B cell (primary cell): ENCODE measurements around the gene TMX1. TPM values are rescaled to one million over a fixed set of nuclear protein-coding genes. Genes with fewer than 3 reads are reported as not detected.

Source experiments
- ATAC-seq: fragments of 200-7000 bp; cut with Tn5 transposase; one replicate; pipeline ENCODE4 v1.10.0; 2021; ENCODE audit warnings: low read depth, mild to moderate bottlenecking, moderate number of reproducible peaks, moderate library complexity
- CTCF ChIA-PET: fragments of 350-600 bp; sonication (Branson Sonifier 250); formaldehyde crosslinking; loops from one replicate; lab custom pipeline; 2021; ENCODE audit warnings: antibody characterized with exemption, inconsistent platforms; lab: Charles Lee
- POLR2A ChIA-PET: fragments of 350-600 bp; sonication (Branson Sonifier 250); formaldehyde crosslinking; loops from one replicate; lab custom pipeline; 2021; ENCODE audit warnings: antibody characterized with exemption; lab: Charles Lee
- DNase-seq: peaks from one replicate; pipeline ENCODE4 v3.0.0; 2013
- H2AFZ ChIP-seq: 2 replicates; pipeline ENCODE4 v1.6.1; 2012; ENCODE audit warnings: mild to moderate bottlenecking, low read depth, low read length; ENCODE audit not compliant: insufficient read depth, poor library complexity, severe bottlenecking
- H3K27ac ChIP-seq, 2 donors: 1 replicate in 1 of 2; 2 replicates in 1 of 2; pipeline ENCODE4 v1.5.1; 2012 to 2013; ENCODE audit warnings: low read length in 2 of 2, mild to moderate bottlenecking in 2 of 2, moderate library complexity in 1 of 2
- H3K27me3 ChIP-seq, 4 experiments: fragments of 200-600 bp in 1 of 4; sonication (generic) in 1 of 4; replicated peaks in 1 of 4; 1 replicate in 2 of 4; 2 replicates in 2 of 4; pipeline versions ENCODE4 v1.6.1 to v1.7.0; 2013 to 2016; ENCODE audit warnings: low read length in 3 of 4, mild to moderate bottlenecking in 2 of 4, mixed read lengths in 1 of 4, moderate library complexity in 1 of 4; ENCODE audit not compliant: insufficient read depth in 4 of 4, control insufficient read depth in 3 of 4; ENCODE audit errors: control extremely low read depth in 1 of 4
- H3K36me3 ChIP-seq, 2 experiments: replicated peaks in 1 of 2; 1 replicate in 1 of 2; 2 replicates in 1 of 2; pipeline versions ENCODE4 v1.6.1 to v1.7.1; 2013; ENCODE audit warnings: low read length in 1 of 2; ENCODE audit not compliant: insufficient read depth in 2 of 2, control insufficient read depth in 1 of 2; ENCODE audit errors: control extremely low read depth in 1 of 2, extremely low read depth in 1 of 2
- H3K4me1 ChIP-seq, 2 donors: fragments of 200-600 bp in 1 of 2; sonication (generic) in 1 of 2; 1 replicate in 1 of 2; 2 replicates in 1 of 2; pipeline versions ENCODE4 v1.5.1 to v1.6.1; 2013 to 2017; ENCODE audit warnings: low read length in 2 of 2; ENCODE audit not compliant: control insufficient read depth in 2 of 2, insufficient read depth in 2 of 2
- H3K4me2 ChIP-seq: replicated peaks from 2 replicates; pipeline ENCODE3; 2012; ENCODE audit warnings: mild to moderate bottlenecking, low read depth, low read length; ENCODE audit not compliant: poor library complexity, severe bottlenecking
- H3K4me3 ChIP-seq, 5 experiments: fragments of 200-600 bp in 1 of 5; sonication (generic) in 1 of 5; 1 replicate in 3 of 5; 2 replicates in 2 of 5; pipeline versions ENCODE4 v1.5.1 to v1.7.0; 2011 to 2016; ENCODE audit warnings: low read length in 4 of 5, mild to moderate bottlenecking in 4 of 5, low read depth in 2 of 5, control low read depth in 1 of 5, moderate library complexity in 1 of 5; ENCODE audit not compliant: insufficient read depth in 1 of 5; ENCODE audit errors: control extremely low read depth in 1 of 5, extremely low read depth in 1 of 5
- H3K79me2 ChIP-seq: fragments of 200-600 bp; sonication (generic); one replicate; pipeline ENCODE4 v1.6.0; 2016; ENCODE audit warnings: low read length; ENCODE audit not compliant: control insufficient read depth, insufficient read depth
- H3K9ac ChIP-seq: fragments of 200-600 bp; sonication (generic); 2 replicates; pipeline ENCODE4 v1.6.1; 2017; ENCODE audit warnings: mild to moderate bottlenecking, low read length, moderate library complexity
- H3K9me3 ChIP-seq, 3 donors: one replicate each; pipeline versions ENCODE4 v1.6.1 to v1.7.1; 2013; ENCODE audit warnings: low read length in 2 of 3; ENCODE audit not compliant: control insufficient read depth in 2 of 3, insufficient read depth in 1 of 3; ENCODE audit errors: control extremely low read depth in 1 of 3
- H4K20me1 ChIP-seq: 2 replicates; pipeline ENCODE4 v1.6.0; 2012; ENCODE audit warnings: mild to moderate bottlenecking, low read length; ENCODE audit not compliant: insufficient read depth, control insufficient read depth, poor library complexity, severe bottlenecking
- H3K27ac Mint-ChIP-seq: one replicate; pipeline ENCODE4 v1.8.0; 2021; ENCODE audit warnings: mixed read lengths
- H3K27me3 Mint-ChIP-seq: one replicate; pipeline ENCODE4 v1.8.0; 2021; ENCODE audit warnings: mixed read lengths
- H3K4me1 Mint-ChIP-seq: one replicate; pipeline ENCODE4 v1.8.0; 2021; ENCODE audit warnings: mixed read lengths
- H3K4me3 Mint-ChIP-seq: one replicate; pipeline ENCODE4 v1.8.0; 2021; ENCODE audit warnings: mixed read lengths
- H3K9me3 Mint-ChIP-seq: one replicate; pipeline ENCODE4 v1.8.0; 2022; ENCODE audit warnings: mixed read lengths; ENCODE audit not compliant: insufficient read depth
- CTCF ChIP-seq: fragments of 200-600 bp; IDR thresholded peaks from one replicate; pipeline ENCODE4 v1.8.0; 2022; ENCODE audit warnings: antibody characterized with exemption, mild to moderate bottlenecking
- EZH2 ChIP-seq: IDR thresholded peaks from 2 replicates; pipeline ENCODE4 v1.6.1; 2012; ENCODE audit warnings: borderline replicate concordance, low read depth, mild to moderate bottlenecking, moderate library complexity, low read length; ENCODE audit not compliant: insufficient read depth, poor library complexity, severe bottlenecking
- WGBS: methylation state at CpG from one replicate; pipeline ENCODE4 v1.1.5; 2013; ENCODE audit warnings: missing lambda C conversion rate; ENCODE audit not compliant: insufficient coverage; 5-methylcytosine and 5-hydroxymethylcytosine counted together
- intact Hi-C: fragments of 100-400 bp; cut with micrococcal nuclease; formaldehyde crosslinking; loops from one replicate; pipeline ENCODE4 v1.10.0; 2022
- polyA plus RNA-seq: library from polyadenylated mRNA; depleted of rRNA; stranded (reverse); fragments of >200 nt; gene quantifications from 2 replicates; pipeline ENCODE4 v1.2.3, GENCODE V29; 2012
- total RNA-seq, 2 donors: library from RNA; stranded (reverse); fragments of 120-200 nt in 1 of 2; gene quantifications; 1 replicate in 1 of 2; 2 replicates in 1 of 2; pipeline versions ENCODE4 v1.2.3 to v1.2.4, GENCODE V29; 2013 to 2022

TMX1 gene
- total and polyA plus RNA-seq, 2 donors (not counting 1 experiment from before 2014, with no cell fraction given): 4.8 to 26.4 TPM

- CTCF ChIA-PET: interaction anchor here (1.0 kb wide), 1 partner anchor 76 kb away, joined by 3 read pairs; no protein-coding TSS in a partner anchor
- ATAC-seq (no peak), DNase-seq (no peak)
- no peak overlapping the region for H2AFZ ChIP-seq
- H3K27me3 ChIP-seq: no peaks in the 10 kb centered on the region
- intact Hi-C loops: no loop called here
- POLR2A ChIA-PET: no interaction called here
- no peak overlapping the region for H3K9ac ChIP-seq
- H3K4me1 ChIP-seq: peaks cover 5 to 6% of the 10 kb centered on the region in 2 donors
- TF ChIP-seq EZH2: no peak
- TF ChIP-seq CTCF: no peak
- no peak overlapping the region for H3K4me3 ChIP-seq
- H3K4me3 Mint-ChIP-seq: no peak overlapping the region
- H3K36me3 ChIP-seq: no peaks in the 10 kb centered on the region
- H3K27ac ChIP-seq: no peak overlapping the region
- no peaks in the 10 kb centered on the region for H4K20me1 ChIP-seq
- no peak overlapping the region for H3K4me2 ChIP-seq
- H3K27ac Mint-ChIP-seq: no peak overlapping the region
- peaks cover 28% of the 10 kb centered on the region for H3K79me2 ChIP-seq
- no peaks in the 10 kb centered on the region for H3K27me3 Mint-ChIP-seq
- peaks cover 5% of the 10 kb centered on the region for H3K4me1 Mint-ChIP-seq
- no peaks in the 10 kb centered on the region for H3K9me3 Mint-ChIP-seq
- no peaks in the 10 kb centered on the region for H3K9me3 ChIP-seq
These were observed 3.7 kb upstream of the TMX1 start for GRCh38 chr14:51236314-51236713.

GRCh38 chr14:51240804-51241380 is 845 bp downstream of the TMX1 start:
- Mint-ChIP-seq H3K4me3 (no peak overlapping the region), H3K27me3 (no peaks in the 10 kb centered on the region), H3K4me1 (peaks cover 33% of the 10 kb centered on the region), H3K27ac (no peak overlapping the region), H3K9me3 (no peaks in the 10 kb centered on the region)
- Histone ChIP-seq H3K9me3 (no peaks in the 10 kb centered on the region), H3K9ac (peak overlapping the region; percentile 93), H3K36me3 (peaks cover 2 to 12% of the 10 kb centered on the region in 2 experiments), H3K79me2 (peaks cover 40% of the 10 kb centered on the region), H4K20me1 (no peaks in the 10 kb centered on the region), H3K27me3 (no peaks in the 10 kb centered on the region), H3K4me3 (peak overlapping the region; percentile 77 to 98 (median 90)), H3K27ac (peak overlapping the region; percentile 74 to 85), H3K4me1 (peaks cover 16 to 25% of the 10 kb centered on the region in 2 donors), H2AFZ (peak overlapping the region; percentile 97), H3K4me2 (peak overlapping the region; percentile 74)
- ChIA-PET CTCF (interaction anchor here (0.5 to 1.5 kb wide), 3 partner anchors 9 to 157 kb away, joined by 3 to 5 read pairs (median 3); partner anchors contain the start of gene TRIM9), POLR2A (no interaction called here)
- no CpG with 5 or more reads among the region's 10 CpGs for WGBS
- DNase-seq (no peak), ATAC-seq (no peak)
- TF ChIP-seq CTCF (no peak), EZH2 (no peak)
- intact Hi-C loops: loop anchor here (2.0 to 10.0 kb wide), 2 partner anchors 42 to 146 kb away; partner anchors contain the start of gene TRIM9
